GM23248 (cell line): ENCODE measurements around the gene PCDHB3. TPM values are rescaled to one million over a fixed set of nuclear protein-coding genes. Genes with fewer than 3 reads are reported as not detected.
"Not testable (repeated sequence)": the region's sequence is repeated elsewhere in the genome, so short reads cannot be mapped to it uniquely, and the experiment has no call there.

ENCODE experiments used
- DNase-seq: peaks from one replicate; pipeline ENCODE4 v3.0.0-alpha.2; 2015
- H2AFZ ChIP-seq: fragments of 200-600 bp; sonication (generic); 2 replicates; pipeline ENCODE4 v1.6.1; 2016; ENCODE audit warnings: antibody characterized with exemption
- H3F3A ChIP-seq: fragments of 200-600 bp; sonication (generic); 2 replicates; pipeline ENCODE4 v1.6.1; 2016; ENCODE audit warnings: mild to moderate bottlenecking, antibody characterized with exemption, mixed run types; ENCODE audit not compliant: insufficient read depth
- H3K27ac ChIP-seq: fragments of 200-600 bp; sonication (generic); 2 replicates; pipeline ENCODE4 v1.5.1; 2016; ENCODE audit warnings: mild to moderate bottlenecking
- H3K27me3 ChIP-seq: fragments of 200-600 bp; sonication (generic); replicated peaks from 2 replicates; pipeline ENCODE4 v1.6.1; 2016; ENCODE audit warnings: mild to moderate bottlenecking; ENCODE audit not compliant: insufficient read depth
- H3K36me3 ChIP-seq: fragments of 200-600 bp; sonication (generic); 2 replicates; pipeline ENCODE4 v1.6.1; 2016; ENCODE audit warnings: low read depth, mild to moderate bottlenecking
- H3K4me1 ChIP-seq: fragments of 200-600 bp; sonication (generic); 2 replicates; pipeline ENCODE4 v1.6.1; 2016; ENCODE audit warnings: mild to moderate bottlenecking; ENCODE audit not compliant: insufficient read depth
- H3K4me2 ChIP-seq: fragments of 200-600 bp; sonication (generic); one replicate; pipeline ENCODE4 v1.6.1; 2016; ENCODE audit warnings: mild to moderate bottlenecking; ENCODE audit not compliant: unreplicated experiment
- H3K4me3 ChIP-seq: fragments of 200-600 bp; sonication (generic); 2 replicates; pipeline ENCODE4 v1.5.1; 2016; ENCODE audit warnings: mild to moderate bottlenecking
- H3K79me2 ChIP-seq: fragments of 200-600 bp; sonication (generic); 2 replicates; pipeline ENCODE4 v1.6.1; 2016; ENCODE audit warnings: mild to moderate bottlenecking; ENCODE audit not compliant: insufficient read depth
- H3K9ac ChIP-seq: fragments of 200-600 bp; sonication (generic); 2 replicates; pipeline ENCODE4 v1.6.1; 2016; ENCODE audit warnings: mild to moderate bottlenecking
- H3K9me2 ChIP-seq: fragments of 200-600 bp; sonication (generic); 2 replicates; pipeline ENCODE4 v1.6.1; 2016; ENCODE audit warnings: mixed run types, mild to moderate bottlenecking, moderate library complexity; ENCODE audit not compliant: insufficient read depth
- H3K9me3 ChIP-seq: fragments of 200-600 bp; sonication (generic); one replicate; pipeline ENCODE4 v1.6.1; 2017; ENCODE audit warnings: low read depth
- H4K20me1 ChIP-seq: fragments of 200-600 bp; sonication (generic); 2 replicates; pipeline ENCODE4 v1.6.0; 2016; ENCODE audit not compliant: insufficient read depth
- EZH2 ChIP-seq: fragments of 200-600 bp; sonication (generic); IDR thresholded peaks from 2 replicates; pipeline ENCODE4 v1.6.1; 2018; ENCODE audit warnings: antibody characterized with exemption, mild to moderate bottlenecking; ENCODE audit not compliant: insufficient read depth, poor library complexity, severe bottlenecking
- EZH2phosphoT487 ChIP-seq: fragments of 200-600 bp; sonication (generic); IDR thresholded peaks from 2 replicates; pipeline ENCODE4 v1.6.1; 2018; ENCODE audit warnings: antibody characterized with exemption, moderate library complexity, mild to moderate bottlenecking, low read depth; ENCODE audit not compliant: insufficient read depth
- WGBS, 2 experiments: methylation state at CpG; one replicate each; pipeline ENCODE4 v1.1.6; 2015 to 2017; ENCODE audit warnings: low lambda C conversion rate in 2 of 2, low coverage in 1 of 2; ENCODE audit errors: missing lambda C conversion rate in 2 of 2; 5-methylcytosine and 5-hydroxymethylcytosine counted together
- in situ Hi-C: fragments of 300-500 bp; cut with MboI; formaldehyde crosslinking; loops from 2 replicates; pipeline ENCODE4 v1.15.0; 2020
- polyA plus RNA-seq: library from polyadenylated mRNA; unstranded; fragments of >200 nt; fragmentation: Nextera tagmentation; extraction: Ambion mirVana; gene quantifications from 2 replicates; pipeline ENCODE4 v1.2.1, GENCODE V29; 2016
- total RNA-seq: library from RNA; depleted of rRNA; stranded (reverse); fragments of >200 nt; shearing (Covaris generic); gene quantifications from 2 replicates; pipeline ENCODE4 v1.2.3, GENCODE V29; 2014

Gene PCDHB3
- total and polyA plus RNA-seq, 2 experiments from 2014 or later, result 0.23 to 0.76 TPM

- Histone ChIP-seq H3K9me3 (no peaks in the 10 kb centered on the region), H3K9ac (no peak within 1 kb of the TSS), H3K4me1 (no peaks in the 10 kb centered on the region), H2AFZ (no peak within 1 kb of the TSS; the same call in 1 of the 2 replicates), H3K79me2 (no peaks in the 10 kb centered on the region), H3K4me3 (peak within 1 kb of the TSS; percentile 15), H3K27ac (no peak within 1 kb of the TSS), H3K27me3 (no peaks in the 10 kb centered on the region), H3K4me2 (no peak within 1 kb of the TSS), H4K20me1 (no peaks in the 10 kb centered on the region), H3K9me2 (no peaks in the 10 kb centered on the region), H3F3A (no peaks in the 10 kb centered on the region), H3K36me3 (no peaks in the 10 kb centered on the region)
- peak; percentile 15 for DNase-seq
- TF ChIP-seq EZH2phosphoT487, result no peak
- TF ChIP-seq EZH2, result no peak
- 22 to 23% methylated on average over 22 of the region's 22 CpGs for WGBS, 2 experiments
- in situ Hi-C loops, result no loop called here
Observed at GRCh38 chr5:141135030-141135717, 34.9 kb downstream of the PCDHB3 start, which contains the start of gene PCDHB5. TSS of gene PCDHB5 (plus strand) at chr5:141135206. CDS start at chr5:141135435, 229 bp downstream.

GRCh38 chr5:141135718-141136266 is 35.5 kb downstream of the PCDHB3 start:
- TF ChIP-seq EZH2phosphoT487, result no peak
- Histone ChIP-seq H3K9ac (no peak overlapping the region), H3K79me2 (no peaks in the 10 kb centered on the region), H3K4me2 (no peak overlapping the region), H3K4me1 (no peaks in the 10 kb centered on the region), H3K27ac (no peak overlapping the region), H2AFZ (no peak overlapping the region; the same call in 1 of the 2 replicates), H3K9me3 (no peaks in the 10 kb centered on the region), H3F3A (no peaks in the 10 kb centered on the region), H3K27me3 (no peaks in the 10 kb centered on the region), H3K36me3 (no peaks in the 10 kb centered on the region), H4K20me1 (no peaks in the 10 kb centered on the region), H3K4me3 (no peak overlapping the region), H3K9me2 (no peaks in the 10 kb centered on the region)
- in situ Hi-C loops, result no loop called here
- 32 to 37% methylated on average over 19 of the region's 19 CpGs for WGBS, 2 experiments
- DNase-seq, result no peak

- H3K4me2 ChIP-seq, DNase-seq, H3K9me2 ChIP-seq, H3K27me3 ChIP-seq, H3K9ac ChIP-seq, H3K79me2 ChIP-seq, in situ Hi-C loops, H3K4me1 ChIP-seq, H3K9me3 ChIP-seq, H4K20me1 ChIP-seq, H3K36me3 ChIP-seq, H3K4me3 ChIP-seq, H3K27ac ChIP-seq, H3F3A ChIP-seq, H2AFZ ChIP-seq: not testable (repeated sequence)
- 41 to 57% methylated on average over 27 to 33 of the region's 34 CpGs for WGBS, 2 experiments
Observed at GRCh38 chr5:141137346-141137745, 37.1 kb downstream of the PCDHB3 start.

GRCh38 chr5:141149812-141150211 is 49.5 kb downstream of the PCDHB3 start, which contains the start of gene PCDHB6:
TSS of gene PCDHB6 (plus strand) at chr5:141150057. CDS start at chr5:141150258, 201 bp downstream.
- no peaks in the 10 kb centered on the region for H3K36me3 ChIP-seq
- H3K27ac ChIP-seq, result no peak within 1 kb of the TSS
- no peaks in the 10 kb centered on the region for H3F3A ChIP-seq
- no peaks in the 10 kb centered on the region for H3K4me1 ChIP-seq
- DNase-seq, result peak; percentile 46
- no peak within 1 kb of the TSS for H2AFZ ChIP-seq
- no peaks in the 10 kb centered on the region for H3K9me2 ChIP-seq
- no peaks in the 10 kb centered on the region for H3K79me2 ChIP-seq
- H3K4me2 ChIP-seq, result peak within 1 kb of the TSS; percentile 35
- H4K20me1 ChIP-seq, result no peaks in the 10 kb centered on the region
- TF ChIP-seq EZH2phosphoT487 (no peak), EZH2 (no peak)
- 0 out of 2 replicates have a peak within 1 kb of the TSS, but pooled peaks have one; percentile 29 for H3K4me3 ChIP-seq
- H3K27me3 ChIP-seq, result no peaks in the 10 kb centered on the region
- H3K9ac ChIP-seq, result no peak within 1 kb of the TSS
- 14 to 16% methylated on average over 18 of the region's 18 CpGs for WGBS, 2 experiments
- in situ Hi-C loops, result no loop called here
- H3K9me3 ChIP-seq, result no peaks in the 10 kb centered on the region
